GM18867 (cell line): ENCODE data around the gene PCDHGC3.
"Not testable (repeated sequence)": the region's sequence is repeated elsewhere in the genome, so short reads cannot be mapped to it uniquely, and the experiment has no call there.

Source experiments
- ATAC-seq: cut with Tn5 transposase; IDR thresholded peaks from one replicate; pipeline ENCODE4 v1.9.1; 2021; ENCODE audit warnings: mild to moderate bottlenecking, moderate library complexity; ENCODE audit not compliant: unreplicated experiment

PCDHGC3 gene

DNA sequence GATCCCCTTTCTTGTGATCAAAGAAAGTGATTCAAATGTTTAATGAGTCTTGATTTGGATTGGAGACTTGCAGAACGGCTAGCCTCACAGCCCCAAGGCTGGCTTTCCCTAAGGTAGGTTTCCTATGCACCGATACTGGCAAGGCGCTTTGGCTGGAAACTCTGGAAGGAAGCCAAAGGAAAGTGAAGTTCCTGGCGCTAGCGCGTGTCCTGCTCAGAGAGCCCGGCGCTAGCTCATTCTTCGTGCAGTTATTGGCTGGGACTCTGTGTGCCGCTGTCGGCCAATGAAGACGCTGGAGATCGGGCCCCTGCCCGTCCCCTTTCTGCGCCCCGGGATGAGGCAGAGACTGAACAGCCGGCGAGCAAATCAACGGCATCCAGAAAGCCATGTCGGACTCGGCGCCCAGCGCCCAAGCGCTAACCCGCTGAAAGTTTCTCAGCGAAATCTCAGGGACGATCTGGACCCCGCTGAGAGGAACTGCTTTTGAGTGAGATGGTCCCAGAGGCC is at the start of gene PCDHGC3:
TSS of gene PCDHGC3 (plus strand) at position 342 of the 507 bp plus-strand sequence. CDS start at position 493, 151 bp downstream.
- peak; percentile 98 for ATAC-seq

DNA sequence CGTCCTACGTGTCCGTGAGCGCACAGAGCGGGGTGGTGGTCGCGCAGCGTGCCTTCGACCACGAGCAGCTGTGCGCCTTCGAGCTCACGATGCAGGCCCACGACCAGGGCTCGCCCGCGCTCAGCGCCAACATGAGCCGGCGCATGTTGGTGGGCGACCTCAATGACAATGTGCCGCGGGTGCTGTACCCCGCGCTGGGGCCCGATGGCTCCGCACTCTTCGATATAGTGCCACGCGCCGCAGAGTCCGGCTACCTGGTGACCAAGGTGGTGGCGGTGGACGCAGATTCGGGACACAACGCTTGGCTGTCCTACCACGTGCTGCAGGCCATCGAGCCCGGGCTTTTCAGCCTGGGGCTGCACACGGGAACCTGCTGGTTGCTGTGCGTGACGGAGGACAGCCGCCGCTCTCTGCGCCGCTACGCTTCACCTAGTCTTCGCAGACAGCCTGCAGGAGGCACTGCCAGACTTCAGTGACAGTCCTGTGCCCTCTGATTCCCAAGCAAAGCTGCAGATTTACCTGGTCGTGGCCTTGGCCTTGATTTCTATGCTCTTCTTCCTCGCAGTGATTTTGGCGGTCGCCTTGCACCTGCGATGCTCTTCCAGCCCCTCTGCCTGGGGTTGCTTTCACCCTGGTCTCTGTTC is 47.9 kb upstream of the PCDHGC3 start:
- no peak for ATAC-seq

DNA sequence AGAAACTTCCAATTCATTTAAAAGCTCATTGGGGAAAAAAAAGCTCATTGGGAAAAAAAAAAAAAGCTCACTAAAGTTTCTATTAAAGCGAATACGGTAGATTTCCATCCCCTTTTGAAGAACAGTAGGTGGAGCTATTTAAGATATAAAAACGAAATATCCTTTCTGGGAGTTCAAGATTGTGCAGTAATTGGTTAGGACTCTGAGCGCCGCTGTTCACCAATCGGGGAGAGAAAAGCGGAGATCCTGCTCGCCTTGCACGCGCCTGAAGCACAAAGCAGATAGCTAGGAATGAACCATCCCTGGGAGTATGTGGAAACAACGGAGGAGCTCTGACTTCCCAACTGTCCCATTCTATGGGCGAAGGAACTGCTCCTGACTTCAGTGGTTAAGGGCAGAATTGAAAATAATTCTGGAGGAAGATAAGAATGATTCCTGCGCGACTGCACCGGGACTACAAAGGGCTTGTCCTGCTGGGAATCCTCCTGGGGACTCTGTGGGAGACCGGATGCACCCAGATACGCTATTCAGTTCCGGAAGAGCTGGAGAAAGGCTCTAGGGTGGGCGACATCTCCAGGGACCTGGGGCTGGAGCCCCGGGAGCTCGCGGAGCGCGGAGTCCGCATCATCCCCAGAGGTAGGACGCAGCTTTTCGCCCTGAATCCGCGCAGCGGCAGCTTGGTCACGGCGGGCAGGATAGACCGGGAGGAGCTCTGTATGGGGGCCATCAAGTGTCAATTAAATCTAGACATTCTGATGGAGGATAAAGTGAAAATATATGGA is 45.2 kb upstream of the PCDHGC3 start, which contains the start of gene PCDHGA12:
TSS of gene PCDHGA12 (plus strand) at position 176 of the 782 bp plus-strand sequence. CDS start at position 429, 253 bp downstream.
- peak; percentile 86 for ATAC-seq

DNA sequence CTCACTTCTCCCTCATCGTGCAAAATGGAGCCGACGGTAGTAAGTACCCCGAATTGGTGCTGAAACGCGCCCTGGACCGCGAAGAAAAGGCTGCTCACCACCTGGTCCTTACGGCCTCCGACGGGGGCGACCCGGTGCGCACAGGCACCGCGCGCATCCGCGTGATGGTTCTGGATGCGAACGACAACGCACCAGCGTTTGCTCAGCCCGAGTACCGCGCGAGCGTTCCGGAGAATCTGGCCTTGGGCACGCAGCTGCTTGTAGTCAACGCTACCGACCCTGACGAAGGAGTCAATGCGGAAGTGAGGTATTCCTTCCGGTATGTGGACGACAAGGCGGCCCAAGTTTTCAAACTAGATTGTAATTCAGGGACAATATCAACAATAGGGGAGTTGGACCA is 44.5 kb upstream of the PCDHGC3 start:
- ATAC-seq = peak; percentile 53

DNA sequence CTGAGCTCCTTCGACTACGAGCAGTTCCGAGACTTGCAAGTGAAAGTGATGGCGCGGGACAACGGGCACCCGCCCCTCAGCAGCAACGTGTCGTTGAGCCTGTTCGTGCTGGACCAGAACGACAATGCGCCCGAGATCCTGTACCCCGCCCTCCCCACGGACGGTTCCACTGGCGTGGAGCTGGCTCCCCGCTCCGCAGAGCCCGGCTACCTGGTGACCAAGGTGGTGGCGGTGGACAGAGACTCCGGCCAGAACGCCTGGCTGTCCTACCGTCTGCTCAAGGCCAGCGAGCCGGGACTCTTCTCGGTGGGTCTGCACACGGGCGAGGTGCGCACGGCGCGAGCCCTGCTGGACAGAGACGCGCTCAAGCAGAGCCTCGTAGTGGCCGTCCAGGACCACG is 43.5 kb upstream of the PCDHGC3 start:
- ATAC-seq = not testable (repeated sequence)

- not testable (repeated sequence) for ATAC-seq
These were observed 43.0 kb upstream of the PCDHGC3 start for GRCh38 chr5:141432726-141433125.

- ATAC-seq = no peak
These were observed 41.8 kb upstream of the PCDHGC3 start for GRCh38 chr5:141434006-141434405.

DNA sequence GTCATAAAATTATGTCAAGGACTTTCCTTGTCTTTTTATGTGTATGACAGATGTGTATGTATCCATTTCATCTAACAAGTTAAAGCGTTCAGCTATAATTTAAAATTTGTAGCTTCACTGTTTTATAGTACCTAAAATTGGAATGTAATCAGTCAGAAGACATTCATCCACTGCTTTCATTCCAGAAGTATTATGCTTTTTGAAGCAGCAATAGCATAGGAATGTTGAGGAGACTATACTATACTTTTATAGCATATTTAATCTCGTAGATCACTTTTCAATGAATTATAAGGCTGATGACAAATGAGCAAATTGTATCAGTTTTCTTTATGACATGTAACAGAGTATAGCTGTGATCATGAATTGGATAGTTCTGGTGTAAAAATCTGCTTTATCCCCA is 38.5 kb upstream of the PCDHGC3 start:
- ATAC-seq = no peak

DNA sequence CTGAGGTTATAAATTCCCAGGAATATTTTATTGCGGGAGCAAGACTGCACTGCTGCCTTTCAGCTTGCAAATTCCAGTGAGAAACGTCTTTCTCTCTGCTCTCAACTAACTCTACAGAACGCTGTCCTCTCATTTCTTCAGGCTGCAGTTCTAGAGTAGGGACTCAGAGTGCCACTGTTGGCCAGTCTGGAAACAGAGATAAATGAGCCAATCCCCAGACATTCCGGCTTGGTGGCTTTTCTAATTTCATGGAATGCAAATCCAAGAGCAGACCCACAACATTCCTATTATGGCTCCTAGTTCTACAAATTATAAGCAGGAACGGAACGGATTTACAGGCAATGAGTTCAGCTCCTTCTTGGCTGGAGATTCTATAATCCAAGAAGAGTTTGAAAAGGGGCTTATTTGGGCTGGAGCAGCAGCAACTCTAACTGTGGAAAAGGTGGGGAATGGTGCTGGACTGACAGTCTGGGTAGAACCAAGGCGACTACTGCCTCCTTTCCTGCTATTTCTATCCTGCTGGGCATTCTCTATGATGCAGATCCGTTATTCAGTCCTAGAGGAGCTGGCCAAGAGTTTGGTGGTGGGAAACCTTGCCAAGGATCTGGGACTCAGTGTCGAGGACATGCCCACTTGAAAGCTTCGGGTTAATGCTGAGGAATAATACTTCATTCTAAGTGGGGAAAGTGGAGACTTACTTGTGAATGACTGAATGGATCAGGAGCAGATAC is 36.2 kb upstream of the PCDHGC3 start:
- ATAC-seq = no peak

DNA sequence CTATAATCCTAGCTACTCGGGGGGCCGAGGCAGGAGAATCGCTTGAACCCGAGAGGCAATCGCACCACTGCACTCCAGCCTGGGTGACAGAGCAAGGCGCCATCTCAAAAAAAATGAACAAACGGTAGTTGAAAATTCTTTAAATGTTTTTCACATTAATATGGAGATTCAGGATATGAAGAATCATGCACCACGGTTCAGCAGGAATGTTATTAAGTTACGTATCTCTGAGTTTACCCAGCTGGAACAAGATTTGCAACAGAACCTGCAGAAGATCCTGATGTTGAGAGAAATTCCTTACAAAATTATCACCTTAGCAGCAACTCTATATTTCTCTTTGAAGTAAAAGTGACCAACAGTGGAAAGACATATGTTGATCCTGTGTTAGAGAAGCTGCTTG is 35.4 kb upstream of the PCDHGC3 start:
- ATAC-seq = no peak

GRCh38 chr5:141441571-141442170 is 34.1 kb upstream of the PCDHGC3 start:
- no peak for ATAC-seq

DNA sequence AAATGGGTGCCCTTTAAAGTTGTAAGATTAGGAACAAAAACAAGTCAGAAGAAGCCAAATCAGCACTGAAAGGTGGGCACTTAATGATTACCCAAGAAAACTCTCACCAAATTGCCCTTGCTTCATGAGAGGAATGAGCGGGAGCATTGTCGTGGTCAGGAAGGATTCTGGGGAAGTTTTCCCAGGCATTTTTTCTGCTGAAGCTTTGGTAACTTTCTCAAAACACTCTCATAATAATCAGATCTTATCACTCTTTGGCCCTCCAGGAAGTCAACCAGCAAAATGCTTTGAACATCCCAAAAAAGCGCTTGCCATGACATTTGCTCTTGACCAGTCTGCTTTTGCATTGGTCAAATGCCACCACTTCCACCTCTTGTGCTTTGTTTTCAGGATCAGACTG is 10.4 kb upstream of the PCDHGC3 start:
- ATAC-seq = no peak

DNA sequence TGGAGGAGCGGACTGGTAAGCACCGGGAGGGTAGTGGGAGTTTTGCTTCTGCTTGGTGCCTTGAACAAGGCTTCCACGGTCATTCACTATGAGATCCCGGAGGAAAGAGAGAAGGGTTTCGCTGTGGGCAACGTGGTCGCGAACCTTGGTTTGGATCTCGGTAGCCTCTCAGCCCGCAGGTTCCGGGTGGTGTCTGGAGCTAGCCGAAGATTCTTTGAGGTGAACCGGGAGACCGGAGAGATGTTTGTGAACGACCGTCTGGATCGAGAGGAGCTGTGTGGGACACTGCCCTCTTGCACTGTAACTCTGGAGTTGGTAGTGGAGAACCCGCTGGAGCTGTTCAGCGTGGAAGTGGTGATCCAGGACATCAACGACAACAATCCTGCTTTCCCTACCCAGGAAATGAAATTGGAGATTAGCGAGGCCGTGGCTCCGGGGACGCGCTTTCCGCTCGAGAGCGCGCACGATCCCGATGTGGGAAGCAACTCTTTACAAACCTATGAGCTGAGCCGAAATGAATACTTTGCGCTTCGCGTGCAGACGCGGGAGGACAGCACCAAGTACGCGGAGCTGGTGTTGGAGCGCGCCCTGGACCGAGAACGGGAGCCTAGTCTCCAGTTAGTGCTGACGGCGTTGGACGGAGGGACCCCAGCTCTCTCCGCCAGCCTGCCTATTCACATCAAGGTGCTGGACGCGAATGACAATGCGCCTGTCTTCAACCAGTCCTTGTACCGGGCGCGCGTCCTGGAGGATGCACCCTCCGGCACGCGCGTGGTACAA is 556 bp downstream of the PCDHGC3 start:
- ATAC-seq = peak; percentile 26

- ATAC-seq = no peak
These were observed 1.3 kb downstream of the PCDHGC3 start for GRCh38 chr5:141477044-141477575.

GRCh38 chr5:141477815-141478214 is 2.0 kb downstream of the PCDHGC3 start:
- ATAC-seq = no peak

DNA sequence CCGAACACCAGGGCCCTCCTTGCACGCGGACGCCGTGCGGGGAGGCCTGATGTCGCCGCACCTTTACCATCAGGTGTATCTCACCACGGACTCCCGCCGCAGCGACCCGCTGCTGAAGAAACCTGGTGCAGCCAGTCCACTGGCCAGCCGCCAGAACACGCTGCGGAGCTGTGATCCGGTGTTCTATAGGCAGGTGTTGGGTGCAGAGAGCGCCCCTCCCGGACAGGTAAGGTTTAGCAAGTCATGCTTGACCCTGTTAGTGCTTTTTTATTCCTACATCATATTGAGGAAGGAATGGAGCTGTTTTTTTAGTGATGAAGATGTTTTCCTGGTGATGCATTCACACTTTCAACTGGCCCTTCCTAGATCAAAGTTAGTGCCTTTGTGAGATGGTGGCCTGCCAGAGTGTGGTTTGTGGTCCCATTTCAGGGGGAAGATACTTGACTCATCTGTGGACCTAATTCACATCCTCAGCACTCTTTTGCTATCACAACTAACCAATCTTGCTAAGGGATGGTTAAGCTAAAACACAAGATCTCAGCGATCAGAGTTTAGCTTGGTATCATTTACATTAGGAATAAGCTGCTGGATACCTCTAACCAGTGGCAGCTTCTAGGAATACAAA is 2.7 kb downstream of the PCDHGC3 start:
- ATAC-seq = no peak

DNA sequence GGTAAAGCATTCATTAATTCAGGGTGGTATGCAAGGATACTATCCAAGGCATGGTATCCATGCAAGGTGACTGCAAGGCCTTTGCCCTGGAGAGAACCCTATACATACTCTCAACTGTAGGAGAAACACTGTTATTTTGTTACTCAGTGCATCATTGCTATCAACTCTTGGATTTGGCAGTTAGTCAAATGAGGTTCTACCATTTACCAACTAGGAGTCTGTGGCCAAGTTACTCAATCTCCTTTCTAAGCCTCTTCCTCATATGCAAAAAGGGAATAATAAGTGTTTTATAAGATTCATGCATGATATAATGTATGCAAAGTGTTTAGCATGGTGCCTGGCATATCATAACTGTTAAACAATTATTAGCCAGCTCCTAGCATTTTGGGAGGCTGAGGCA is 4.0 kb downstream of the PCDHGC3 start:
- no peak for ATAC-seq

- ATAC-seq = no peak
These were observed 8.1 kb downstream of the PCDHGC3 start for GRCh38 chr5:141483902-141484301.

GRCh38 chr5:141484310-141484640 is 8.5 kb downstream of the PCDHGC3 start:
- ATAC-seq = no peak
